22Rv1 (cell line): ENCODE measurements around the gene GRIK1.

Experiments
- H3K27ac ChIP-seq: fragments of 450-650 bp; 2 replicates; pipeline ENCODE4 v1.5.1; 2017
- CTCF ChIP-seq: fragments of 450-650 bp; IDR thresholded peaks from 2 replicates; pipeline ENCODE4 v1.5.1; 2017; ENCODE audit warnings: mild to moderate bottlenecking
- ZFX ChIP-seq: fragments of 450-650 bp; IDR thresholded peaks from 2 replicates; pipeline ENCODE4 v1.6.1; 2017; ENCODE audit warnings: antibody characterized with exemption, borderline replicate concordance

Gene GRIK1

GRCh38 chr21:29641635-29642550 is 297.9 kb downstream of the GRIK1 start:
- H3K27ac ChIP-seq: no peak overlapping the region
- no peak for TF ChIP-seq ZFX
- no peak for TF ChIP-seq CTCF

GRCh38 chr21:29641001-29641634 is 298.7 kb downstream of the GRIK1 start:
- TF ChIP-seq ZFX (no peak), CTCF (no peak)
- no peak overlapping the region for H3K27ac ChIP-seq

GRCh38 chr21:29640080-29640508 is 299.7 kb downstream of the GRIK1 start:
- no peak overlapping the region for H3K27ac ChIP-seq
- no peak for TF ChIP-seq CTCF
- no peak for TF ChIP-seq ZFX

GRCh38 chr21:29639366-29640079 is 300.3 kb downstream of the GRIK1 start:
- H3K27ac ChIP-seq: no peak overlapping the region
- TF ChIP-seq CTCF (no peak), ZFX (no peak)

GRCh38 chr21:29638761-29639327 is 301.0 kb downstream of the GRIK1 start:
- TF ChIP-seq CTCF (no peak), ZFX (no peak)
- no peak overlapping the region for H3K27ac ChIP-seq

GRCh38 chr21:29638138-29638537 is 301.7 kb downstream of the GRIK1 start:
- H3K27ac ChIP-seq: no peak overlapping the region
- TF ChIP-seq CTCF (no peak), ZFX (no peak)
